HCT116 (cell line): ENCODE data around the gene MYL4. TPM values are rescaled to one million over a fixed set of nuclear protein-coding genes. Genes with fewer than 3 reads are reported as not detected.

Experiments
- ATAC-seq: fragments of 200-7000 bp; cut with Tn5 transposase; 2 replicates; pipeline ENCODE4 v1.9.1; 2020; ENCODE audit warnings: mild to moderate bottlenecking, moderate library complexity
- BruUV-seq: library from RNA; stranded (reverse); fragments of 400-500 nt; replicated peaks from 2 replicates; lab custom pipeline; 2021; lab: Mats Ljungman, UMichigan
- CTCF ChIA-PET: fragments of 300-600 bp; sonication (Branson Sonifier 250); formaldehyde crosslinking; loops from one replicate; lab custom pipeline; 2021; ENCODE audit warnings: antibody characterized with exemption; lab: Charles Lee
- POLR2A ChIA-PET: fragments of 300-600, 350-600 bp; sonication (Branson Sonifier 250); formaldehyde crosslinking; loops from one replicate; lab custom pipeline; 2021; ENCODE audit warnings: antibody characterized with exemption; lab: Charles Lee
- RAD21 ChIA-PET, 2 experiments: fragments of 300-600 bp; sonication (Branson Sonifier 250); formaldehyde crosslinking; loops; one replicate each; lab custom pipeline; 2023; ENCODE audit warnings: low total read pairs in 2 of 2; ENCODE audit not compliant: uncharacterized antibody in 2 of 2, unreplicated experiment in 2 of 2, low non-redundant PET in 1 of 2; lab: Charles Lee
- DNase-seq: peaks from one replicate; pipeline ENCODE4 v3.0.0-alpha.2; 2010; ENCODE audit warnings: low read depth, low spot score
- H2AFZ ChIP-seq: fragments of 200-600 bp; shearing (Covaris generic), sonication (generic); 2 replicates; pipeline ENCODE4 v1.6.1; 2017; ENCODE audit warnings: low read depth, mixed run types, mixed read lengths, antibody characterized with exemption, low read length; ENCODE audit not compliant: poor library complexity, severe bottlenecking
- H3K27ac ChIP-seq: 2 replicates; pipeline ENCODE4 v1.5.1; 2012; ENCODE audit warnings: low read depth, low read length
- H3K27me3 ChIP-seq: fragments of 200-600 bp; sonication (generic); 2 replicates; pipeline ENCODE4 v1.6.1; 2016; ENCODE audit warnings: mixed run types, low read length, mixed read lengths; ENCODE audit not compliant: insufficient read depth
- H3K36me3 ChIP-seq, 2 experiments: fragments of 200-500 bp in 1 of 2; fragments of 200-600 bp in 1 of 2; sonication (Bioruptor generic) in 1 of 2; sonication (generic) in 1 of 2; 2 replicates each; pipeline versions ENCODE4 v1.5.1 to v1.6.1; 2014 to 2016; ENCODE audit warnings: low read length in 2 of 2, inconsistent platforms in 1 of 2, mixed read lengths in 1 of 2, mixed run types in 1 of 2; ENCODE audit not compliant: insufficient read depth in 2 of 2, control insufficient read depth in 1 of 2
- H3K4me1 ChIP-seq, 2 experiments: fragments of 200-600 bp in 1 of 2; sonication (generic) in 1 of 2; 2 replicates each; pipeline versions ENCODE4 v1.5.1 to v1.6.1; 2012 to 2017; ENCODE audit warnings: low read length in 2 of 2, inconsistent platforms in 1 of 2, mild to moderate bottlenecking in 1 of 2, mixed read lengths in 1 of 2, mixed run types in 1 of 2, moderate library complexity in 1 of 2; ENCODE audit not compliant: insufficient read depth in 2 of 2, control insufficient read depth in 1 of 2
- H3K4me2 ChIP-seq: fragments of 200-600 bp; sonication (generic); 2 replicates; pipeline ENCODE4 v1.6.1; 2017; ENCODE audit warnings: mixed run types, low read length, mixed read lengths
- H3K4me3 ChIP-seq, 2 experiments: fragments of 200-600 bp in 1 of 2; sonication (generic) in 1 of 2; replicated peaks in 1 of 2; 2 replicates each; pipeline ENCODE4 v1.5.1; 2011 to 2016; ENCODE audit warnings: low read length in 2 of 2, control low read depth in 1 of 2, low read depth in 1 of 2, mild to moderate bottlenecking in 1 of 2, mixed read lengths in 1 of 2, mixed run types in 1 of 2
- H3K79me2 ChIP-seq: fragments of 200-600 bp; sonication (generic); 2 replicates; pipeline ENCODE4 v1.6.1; 2017; ENCODE audit warnings: mild to moderate bottlenecking, mixed run types, low read length, moderate library complexity, mixed read lengths; ENCODE audit not compliant: insufficient read depth
- H3K9ac ChIP-seq: fragments of 200-600 bp; sonication (generic); 2 replicates; pipeline ENCODE4 v1.6.1; 2016; ENCODE audit warnings: low read length, mixed read lengths
- H3K9me2 ChIP-seq: fragments of 200-600 bp; sonication (generic), shearing (Covaris generic); 2 replicates; pipeline ENCODE4 v1.6.1; 2017; ENCODE audit warnings: mixed run types, mild to moderate bottlenecking, moderate library complexity; ENCODE audit not compliant: insufficient read depth
- H3K9me3 ChIP-seq, 2 experiments: fragments of 200-500 bp in 1 of 2; fragments of 200-600 bp in 1 of 2; sonication (Bioruptor generic) in 1 of 2; sonication (generic) in 1 of 2; 2 replicates each; pipeline ENCODE4 v1.6.1; 2014 to 2017; ENCODE audit warnings: low read length in 2 of 2, mixed read lengths in 2 of 2, inconsistent platforms in 1 of 2, low read depth in 1 of 2, mild to moderate bottlenecking in 1 of 2, mixed run types in 1 of 2, moderate library complexity in 1 of 2; ENCODE audit not compliant: control insufficient read depth in 1 of 2, insufficient read depth in 1 of 2
- H4K20me1 ChIP-seq: fragments of 200-600 bp; sonication (generic), shearing (Covaris generic); 2 replicates; pipeline ENCODE4 v1.6.1; 2017; ENCODE audit warnings: mixed run types, mild to moderate bottlenecking, moderate library complexity; ENCODE audit not compliant: insufficient read depth
- CBX3 ChIP-seq: IDR thresholded peaks from 2 replicates; pipeline ENCODE4 v1.6.1; 2012; ENCODE audit warnings: low read depth
- CEBPB ChIP-seq: IDR thresholded peaks from 2 replicates; pipeline ENCODE4 v1.6.1; 2012; ENCODE audit warnings: low read depth
- EGR1 ChIP-seq: IDR thresholded peaks from 2 replicates; pipeline ENCODE4 v1.6.1; 2012; ENCODE audit warnings: low read depth
- ELF1 ChIP-seq: IDR thresholded peaks from 2 replicates; pipeline ENCODE4 v1.6.1; 2012; ENCODE audit warnings: low read depth, borderline replicate concordance
- EZH2phosphoT487 ChIP-seq: fragments of 200-600 bp; IDR thresholded peaks from 2 replicates; pipeline ENCODE4 v1.6.1; 2018; ENCODE audit warnings: antibody characterized with exemption, borderline replicate concordance
- FOSL1 ChIP-seq: IDR thresholded peaks from 2 replicates; pipeline ENCODE4 v1.6.1; 2012; ENCODE audit warnings: low read depth
- POLR2A ChIP-seq: IDR thresholded peaks from 2 replicates; pipeline ENCODE4 v1.7.0; 2011; ENCODE audit warnings: borderline replicate concordance; ENCODE audit not compliant: insufficient read depth, insufficient read length; ENCODE audit errors: extremely low read depth
- POLR2AphosphoS5 ChIP-seq: IDR thresholded peaks from 2 replicates; pipeline ENCODE4 v1.6.1; 2011; ENCODE audit warnings: mild to moderate bottlenecking, low read depth, low read length, moderate library complexity
- RAD21 ChIP-seq: IDR thresholded peaks from 2 replicates; pipeline ENCODE4 v1.6.1; 2012; ENCODE audit warnings: low read depth, mild to moderate bottlenecking
- SIN3A ChIP-seq: IDR thresholded peaks from 2 replicates; pipeline ENCODE4 v1.6.1; 2012; ENCODE audit warnings: low read depth
- SRF ChIP-seq: IDR thresholded peaks from 2 replicates; pipeline ENCODE4 v1.6.1; 2012; ENCODE audit warnings: low read depth
- TCF7L2 ChIP-seq: IDR thresholded peaks from 2 replicates; pipeline ENCODE4 v1.7.0; 2011; ENCODE audit warnings: borderline replicate concordance, inconsistent platforms; ENCODE audit not compliant: insufficient read depth, insufficient read length; ENCODE audit errors: extremely low read depth
- YY1 ChIP-seq: IDR thresholded peaks from 2 replicates; pipeline ENCODE4 v1.6.1; 2011; ENCODE audit warnings: low read length, low read depth, moderate library complexity, mild to moderate bottlenecking; ENCODE audit not compliant: insufficient replicate concordance; ENCODE audit errors: extremely low read depth
- ZFX ChIP-seq: fragments of 450-650 bp; IDR thresholded peaks from 2 replicates; pipeline ENCODE4 v1.6.1; 2017
- ZNF274 ChIP-seq: fragments of 200-500 bp; sonication (Bioruptor generic); IDR thresholded peaks from 2 replicates; pipeline ENCODE4 v1.6.1; 2014; ENCODE audit warnings: mild to moderate bottlenecking, low read depth, low read length, inconsistent platforms
- intact Hi-C: fragments of 100-400 bp; cut with micrococcal nuclease; formaldehyde crosslinking; loops from 2 replicates; pipeline ENCODE4 v1.10.0; 2022
- total RNA-seq: library from RNA; stranded (reverse); gene quantifications from one replicate; pipeline ENCODE4 v1.2.1, GENCODE V29; 2021; ENCODE audit not compliant: unreplicated experiment
- TF ChIP-seq, protein P1 (sequence below): IDR thresholded peaks from 2 replicates; pipeline ENCODE4 v1.6.1; 2012; ENCODE audit warnings: low read depth
- TF ChIP-seq, protein P2 (sequence below): IDR thresholded peaks from 2 replicates; pipeline ENCODE4 v1.6.1; 2012
- TF ChIP-seq, protein P3 (sequence below), 3 experiments: fragments of 200-600 bp in 1 of 3; sonication (generic) in 1 of 3; IDR thresholded peaks in 2 of 3; conservative IDR thresholded peaks in 1 of 3; 2 replicates each; pipeline ENCODE4 v1.5.1; 2012 to 2017; ENCODE audit warnings: low read depth in 2 of 3, low read length in 2 of 3, antibody characterized with exemption in 1 of 3, borderline replicate concordance in 1 of 3, control low read depth in 1 of 3, mild to moderate bottlenecking in 1 of 3, mixed read lengths in 1 of 3, mixed run types in 1 of 3, moderate library complexity in 1 of 3; ENCODE audit not compliant: insufficient read depth in 1 of 3

Gene MYL4
- total RNA-seq, 1 experiment from 2014 or later, result 0.32 TPM

DNA sequence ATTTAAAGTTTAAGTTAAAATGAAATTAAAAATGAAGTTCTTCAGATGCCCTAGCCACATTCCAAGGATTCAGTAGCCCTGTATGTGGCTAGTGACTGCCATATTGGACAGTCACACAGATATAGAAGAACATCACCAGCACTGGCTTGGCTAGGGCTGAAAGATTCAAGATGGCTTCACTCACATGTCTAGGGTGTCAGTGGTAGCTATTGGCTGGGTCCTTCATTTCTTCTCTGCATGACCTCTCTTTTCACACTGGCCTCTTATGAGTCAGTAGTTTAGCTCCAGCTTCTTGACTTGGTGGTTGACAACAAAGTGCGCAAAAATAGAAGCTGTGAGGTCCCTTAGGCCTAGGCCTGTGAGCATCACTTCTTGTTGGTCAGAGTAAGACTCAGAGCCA, 18.4 kb upstream of the MYL4 start (continued):
- no peak for TF ChIP-seq POLR2A
- no peak for TF ChIP-seq ZNF274
- TF ChIP-seq EGR1, result no peak
- TF ChIP-seq SRF, result no peak
- TF ChIP-seq TCF7L2, result no peak

DNA sequence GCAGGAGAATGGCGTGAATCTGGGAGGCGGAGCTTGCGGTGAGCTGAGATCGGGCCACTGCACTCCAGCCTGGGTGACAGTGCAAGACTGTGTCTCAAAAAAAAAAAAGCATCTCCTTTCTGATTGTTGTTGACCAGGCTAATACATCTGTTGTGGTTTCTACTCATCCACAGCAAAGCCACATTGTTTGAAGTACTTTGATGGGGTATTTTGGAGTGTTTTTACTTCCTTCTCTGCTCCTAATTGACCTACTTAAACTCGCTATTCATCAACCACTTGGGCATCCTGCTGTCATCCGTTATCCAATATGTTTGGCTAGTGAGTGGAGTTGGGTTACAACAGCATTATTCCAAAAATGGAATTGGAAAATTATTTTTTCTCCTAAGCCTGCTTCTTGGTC, 16.6 kb upstream of the MYL4 start:
- no peak overlapping the region for H3K9ac ChIP-seq
- H3K27me3 ChIP-seq, result no peaks in the 10 kb centered on the region
- H3K79me2 ChIP-seq, result peaks cover 16% of the 10 kb centered on the region
- H3K27ac ChIP-seq, result no peak overlapping the region
- DNase-seq (no peak), ATAC-seq (no peak)
- no peak overlapping the region for H3K4me2 ChIP-seq
- H4K20me1 ChIP-seq, result no peaks in the 10 kb centered on the region
- H3K36me3 ChIP-seq, result no peaks in the 10 kb centered on the region
- ChIA-PET RAD21 (no interaction called here), CTCF (no interaction called here), POLR2A (no interaction called here)
- no peaks in the 10 kb centered on the region for H3K9me3 ChIP-seq
- H3K4me3 ChIP-seq, result no peak overlapping the region
- no peak for TF ChIP-seq TCF7L2
- TF ChIP-seq, protein P1, sequence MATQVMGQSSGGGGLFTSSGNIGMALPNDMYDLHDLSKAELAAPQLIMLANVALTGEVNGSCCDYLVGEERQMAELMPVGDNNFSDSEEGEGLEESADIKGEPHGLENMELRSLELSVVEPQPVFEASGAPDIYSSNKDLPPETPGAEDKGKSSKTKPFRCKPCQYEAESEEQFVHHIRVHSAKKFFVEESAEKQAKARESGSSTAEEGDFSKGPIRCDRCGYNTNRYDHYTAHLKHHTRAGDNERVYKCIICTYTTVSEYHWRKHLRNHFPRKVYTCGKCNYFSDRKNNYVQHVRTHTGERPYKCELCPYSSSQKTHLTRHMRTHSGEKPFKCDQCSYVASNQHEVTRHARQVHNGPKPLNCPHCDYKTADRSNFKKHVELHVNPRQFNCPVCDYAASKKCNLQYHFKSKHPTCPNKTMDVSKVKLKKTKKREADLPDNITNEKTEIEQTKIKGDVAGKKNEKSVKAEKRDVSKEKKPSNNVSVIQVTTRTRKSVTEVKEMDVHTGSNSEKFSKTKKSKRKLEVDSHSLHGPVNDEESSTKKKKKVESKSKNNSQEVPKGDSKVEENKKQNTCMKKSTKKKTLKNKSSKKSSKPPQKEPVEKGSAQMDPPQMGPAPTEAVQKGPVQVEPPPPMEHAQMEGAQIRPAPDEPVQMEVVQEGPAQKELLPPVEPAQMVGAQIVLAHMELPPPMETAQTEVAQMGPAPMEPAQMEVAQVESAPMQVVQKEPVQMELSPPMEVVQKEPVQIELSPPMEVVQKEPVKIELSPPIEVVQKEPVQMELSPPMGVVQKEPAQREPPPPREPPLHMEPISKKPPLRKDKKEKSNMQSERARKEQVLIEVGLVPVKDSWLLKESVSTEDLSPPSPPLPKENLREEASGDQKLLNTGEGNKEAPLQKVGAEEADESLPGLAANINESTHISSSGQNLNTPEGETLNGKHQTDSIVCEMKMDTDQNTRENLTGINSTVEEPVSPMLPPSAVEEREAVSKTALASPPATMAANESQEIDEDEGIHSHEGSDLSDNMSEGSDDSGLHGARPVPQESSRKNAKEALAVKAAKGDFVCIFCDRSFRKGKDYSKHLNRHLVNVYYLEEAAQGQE, result no peak
- no peak for TF ChIP-seq POLR2A
- TF ChIP-seq EZH2phosphoT487, result no peak
- TF ChIP-seq, protein P2, sequence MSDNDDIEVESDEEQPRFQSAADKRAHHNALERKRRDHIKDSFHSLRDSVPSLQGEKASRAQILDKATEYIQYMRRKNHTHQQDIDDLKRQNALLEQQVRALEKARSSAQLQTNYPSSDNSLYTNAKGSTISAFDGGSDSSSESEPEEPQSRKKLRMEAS, result no peak
- no peak for TF ChIP-seq RAD21
- TF ChIP-seq CBX3, result no peak
- no peak for TF ChIP-seq FOSL1
- no peak for TF ChIP-seq SIN3A
- no peak for TF ChIP-seq ZNF274
- TF ChIP-seq ELF1, result no peak
- TF ChIP-seq ZFX, result no peak
- TF ChIP-seq YY1, result no peak
- no peak for TF ChIP-seq POLR2AphosphoS5
- TF ChIP-seq CEBPB, result no peak
- TF ChIP-seq, protein P3, sequence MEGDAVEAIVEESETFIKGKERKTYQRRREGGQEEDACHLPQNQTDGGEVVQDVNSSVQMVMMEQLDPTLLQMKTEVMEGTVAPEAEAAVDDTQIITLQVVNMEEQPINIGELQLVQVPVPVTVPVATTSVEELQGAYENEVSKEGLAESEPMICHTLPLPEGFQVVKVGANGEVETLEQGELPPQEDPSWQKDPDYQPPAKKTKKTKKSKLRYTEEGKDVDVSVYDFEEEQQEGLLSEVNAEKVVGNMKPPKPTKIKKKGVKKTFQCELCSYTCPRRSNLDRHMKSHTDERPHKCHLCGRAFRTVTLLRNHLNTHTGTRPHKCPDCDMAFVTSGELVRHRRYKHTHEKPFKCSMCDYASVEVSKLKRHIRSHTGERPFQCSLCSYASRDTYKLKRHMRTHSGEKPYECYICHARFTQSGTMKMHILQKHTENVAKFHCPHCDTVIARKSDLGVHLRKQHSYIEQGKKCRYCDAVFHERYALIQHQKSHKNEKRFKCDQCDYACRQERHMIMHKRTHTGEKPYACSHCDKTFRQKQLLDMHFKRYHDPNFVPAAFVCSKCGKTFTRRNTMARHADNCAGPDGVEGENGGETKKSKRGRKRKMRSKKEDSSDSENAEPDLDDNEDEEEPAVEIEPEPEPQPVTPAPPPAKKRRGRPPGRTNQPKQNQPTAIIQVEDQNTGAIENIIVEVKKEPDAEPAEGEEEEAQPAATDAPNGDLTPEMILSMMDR (IDR thresholded peaks at IDR 0.05 in 2 of 3, conservative IDR thresholded peaks at IDR 0.05 in 1 of 3; ENCODE audit: borderline replicate concordance in 1 of 3, insufficient read depth in 1 of 3, low read depth in 2 of 3, low read length in 2 of 3), result no peak
- no peak overlapping the region for H2AFZ ChIP-seq
- intact Hi-C loops, result no loop called here
- BruUV-seq, result no TSS peak
- peaks cover 10 to 15% of the 10 kb centered on the region in 2 experiments; a peak in 3 of 4 replicates for H3K4me1 ChIP-seq
- H3K9me2 ChIP-seq, result no peaks in the 10 kb centered on the region
